Measurements from ENCODE around the gene EARS2.

DNA sequence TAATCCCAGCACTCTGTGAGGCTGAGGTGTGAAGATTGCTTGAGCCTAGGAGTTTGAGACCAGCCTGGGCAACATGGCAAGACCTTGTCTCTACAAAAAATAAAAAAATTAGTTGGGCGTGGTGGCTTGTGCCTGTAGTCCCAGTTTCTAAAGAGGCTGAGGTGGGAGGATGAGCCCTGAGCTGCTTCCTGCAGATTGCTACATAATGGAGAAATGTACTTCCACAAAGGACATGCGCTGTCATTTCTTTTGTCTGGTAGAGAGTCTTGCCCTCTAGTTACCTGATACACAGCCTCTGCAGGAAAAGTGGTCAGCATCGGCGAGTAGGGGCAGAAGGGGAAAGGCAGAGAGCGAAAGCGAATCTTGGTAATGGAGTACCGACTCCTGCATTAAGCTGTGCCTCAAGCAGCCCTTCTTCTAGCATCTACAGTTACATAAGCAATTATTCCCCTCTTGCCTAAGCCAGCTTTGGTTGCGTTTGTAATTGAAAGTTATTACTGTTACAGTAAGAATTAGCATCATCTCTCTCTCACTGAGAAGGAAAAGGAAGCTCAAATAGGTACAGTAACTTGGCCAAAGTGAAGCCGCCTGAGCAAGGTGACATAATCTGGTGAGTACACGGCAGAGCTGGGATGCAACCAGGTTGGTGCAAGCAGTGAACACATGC lies 28.4 kb downstream of the EARS2 start:
- TF ChIP-seq, protein P1, sequence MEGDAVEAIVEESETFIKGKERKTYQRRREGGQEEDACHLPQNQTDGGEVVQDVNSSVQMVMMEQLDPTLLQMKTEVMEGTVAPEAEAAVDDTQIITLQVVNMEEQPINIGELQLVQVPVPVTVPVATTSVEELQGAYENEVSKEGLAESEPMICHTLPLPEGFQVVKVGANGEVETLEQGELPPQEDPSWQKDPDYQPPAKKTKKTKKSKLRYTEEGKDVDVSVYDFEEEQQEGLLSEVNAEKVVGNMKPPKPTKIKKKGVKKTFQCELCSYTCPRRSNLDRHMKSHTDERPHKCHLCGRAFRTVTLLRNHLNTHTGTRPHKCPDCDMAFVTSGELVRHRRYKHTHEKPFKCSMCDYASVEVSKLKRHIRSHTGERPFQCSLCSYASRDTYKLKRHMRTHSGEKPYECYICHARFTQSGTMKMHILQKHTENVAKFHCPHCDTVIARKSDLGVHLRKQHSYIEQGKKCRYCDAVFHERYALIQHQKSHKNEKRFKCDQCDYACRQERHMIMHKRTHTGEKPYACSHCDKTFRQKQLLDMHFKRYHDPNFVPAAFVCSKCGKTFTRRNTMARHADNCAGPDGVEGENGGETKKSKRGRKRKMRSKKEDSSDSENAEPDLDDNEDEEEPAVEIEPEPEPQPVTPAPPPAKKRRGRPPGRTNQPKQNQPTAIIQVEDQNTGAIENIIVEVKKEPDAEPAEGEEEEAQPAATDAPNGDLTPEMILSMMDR (IDR thresholded peaks at IDR 0.05), result no peak
- no peak for TF ChIP-seq POLR2A (IDR thresholded peaks at IDR 0.05)

Data from lower leg skin (tissue), 3 donors.